Mesodermal cell (in vitro differentiated cells): ENCODE data around the gene FAM222B.
"Not testable (repeated sequence)": the region's sequence is repeated elsewhere in the genome, so short reads cannot be mapped to it uniquely, and the experiment has no call there.

Experiments
- H3K27ac ChIP-seq: 2 replicates; pipeline ENCODE4 v1.7.0; 2013; ENCODE audit warnings: mild to moderate bottlenecking, low read depth, low read length, moderate library complexity; ENCODE audit not compliant: severe bottlenecking
- H3K36me3 ChIP-seq: 2 replicates; pipeline ENCODE4 v1.7.1; 2013; ENCODE audit warnings: mild to moderate bottlenecking, low read length, moderate library complexity; ENCODE audit not compliant: control insufficient read depth, insufficient read depth
- H3K4me1 ChIP-seq: one replicate; pipeline ENCODE4 v1.7.1; 2013; ENCODE audit warnings: mild to moderate bottlenecking, low read length; ENCODE audit not compliant: insufficient read depth, control insufficient read depth, poor library complexity, severe bottlenecking
- H3K4me3 ChIP-seq: 2 replicates; pipeline ENCODE4 v1.7.0; 2013; ENCODE audit warnings: low read length, control low read depth, mild to moderate bottlenecking; ENCODE audit not compliant: insufficient read depth, poor library complexity, severe bottlenecking; ENCODE audit errors: extremely low read depth
- H3K9me3 ChIP-seq: 2 replicates; pipeline ENCODE4 v1.7.1; 2013; ENCODE audit warnings: mild to moderate bottlenecking, low read length, moderate library complexity; ENCODE audit not compliant: control insufficient read depth
- WGBS, 2 experiments: methylation state at CpG; one replicate each; pipeline ENCODE4 v1.1.5; 2013; ENCODE audit warnings: missing lambda C conversion rate in 2 of 2; ENCODE audit not compliant: insufficient coverage in 2 of 2; 5-methylcytosine and 5-hydroxymethylcytosine counted together

Gene FAM222B

GRCh38 chr17:28857905-28858800, 15.6 kb upstream of the FAM222B start:
- Histone ChIP-seq H3K36me3 (peaks cover 44% of the 10 kb centered on the region), H3K27ac (no peak overlapping the region), H3K9me3 (no peaks in the 10 kb centered on the region), H3K4me1 (peaks cover 12% of the 10 kb centered on the region), H3K4me3 (no peak overlapping the region)
- WGBS, 2 experiments = 94 to 96% methylated on average over 2 of the region's 3 CpGs

GRCh38 chr17:28856028-28856574, 13.5 kb upstream of the FAM222B start:
- no peak overlapping the region for H3K4me3 ChIP-seq

GRCh38 chr17:28855336-28855679, 12.7 kb upstream of the FAM222B start:
- Histone ChIP-seq H3K27ac (peak overlapping the region; percentile 43), H3K36me3 (peaks cover 39% of the 10 kb centered on the region), H3K4me3 (peak overlapping the region; percentile 83), H3K9me3 (no peaks in the 10 kb centered on the region), H3K4me1 (peaks cover 8% of the 10 kb centered on the region)
- 15 to 19% methylated on average over 4 of the region's 5 CpGs for WGBS, 2 experiments

More at GRCh38 chr17:28856028-28856574, 13.5 kb upstream of the FAM222B start:
- WGBS, 2 experiments = 96 to 100% methylated on average over 4 to 5 of the region's 5 CpGs
- H3K36me3 ChIP-seq = peaks cover 44% of the 10 kb centered on the region
- no peaks in the 10 kb centered on the region for H3K9me3 ChIP-seq
- no peak overlapping the region for H3K27ac ChIP-seq
- H3K4me1 ChIP-seq = peaks cover 8% of the 10 kb centered on the region

- H3K36me3 ChIP-seq = peaks cover 35% of the 10 kb centered on the region
- H3K4me3 ChIP-seq = peak within 1 kb of the TSS; percentile 83
- no peaks in the 10 kb centered on the region for H3K9me3 ChIP-seq
- WGBS, 2 experiments = 2% methylated on average over 28 to 35 of the region's 42 CpGs
- peaks cover 8% of the 10 kb centered on the region for H3K4me1 ChIP-seq
- peak within 1 kb of the TSS; percentile 43 for H3K27ac ChIP-seq
Measured at GRCh38 chr17:28854457-28855335, 12.1 kb upstream of the FAM222B start, which contains the start of gene ERAL1. TSS of gene ERAL1 (plus strand) at chr17:28855016. CDS start at chr17:28855035, 19 bp downstream.

GRCh38 chr17:28853295-28853694, 10.7 kb upstream of the FAM222B start:
- no peak overlapping the region for H3K4me3 ChIP-seq
- peaks cover 24% of the 10 kb centered on the region for H3K36me3 ChIP-seq
- no peak overlapping the region for H3K27ac ChIP-seq
- peaks cover 8% of the 10 kb centered on the region for H3K4me1 ChIP-seq
- H3K9me3 ChIP-seq = no peaks in the 10 kb centered on the region
- 83 to 92% methylated on average over 1 to 2 of the region's 2 CpGs for WGBS, 2 experiments

- H3K9me3 ChIP-seq = no peaks in the 10 kb centered on the region
- 83 to 87% methylated on average over 1 to 2 of the region's 5 CpGs for WGBS, 2 experiments
Measured at GRCh38 chr17:28849281-28849680, 6.7 kb upstream of the FAM222B start.

GRCh38 chr17:28848667-28849066, 6.1 kb upstream of the FAM222B start:
- not testable (repeated sequence) for H3K4me3 ChIP-seq, H3K4me1 ChIP-seq, H3K36me3 ChIP-seq, H3K27ac ChIP-seq, H3K9me3 ChIP-seq
- WGBS, 2 experiments = 83 to 89% methylated on average over 11 to 13 of the region's 15 CpGs

More at GRCh38 chr17:28849281-28849680, 6.7 kb upstream of the FAM222B start:
- H3K36me3 ChIP-seq = no peaks in the 10 kb centered on the region
- no peak overlapping the region for H3K27ac ChIP-seq
- H3K4me3 ChIP-seq = no peak overlapping the region
- peaks cover 1% of the 10 kb centered on the region for H3K4me1 ChIP-seq

GRCh38 chr17:28846699-28847098, 4.1 kb upstream of the FAM222B start:
- H3K4me1 ChIP-seq, H3K9me3 ChIP-seq, H3K27ac ChIP-seq, H3K36me3 ChIP-seq, H3K4me3 ChIP-seq: not testable (repeated sequence)
- 95 to 98% methylated on average over 6 to 8 of the region's 9 CpGs for WGBS, 2 experiments

- WGBS, 2 experiments = 98 to 99% methylated on average over 6 to 9 of the region's 10 CpGs
- Histone ChIP-seq H3K4me3 (no peak overlapping the region), H3K9me3 (no peaks in the 10 kb centered on the region), H3K27ac (no peak overlapping the region), H3K36me3 (no peaks in the 10 kb centered on the region), H3K4me1 (no peaks in the 10 kb centered on the region)
Measured at GRCh38 chr17:28846231-28846630, 3.6 kb upstream of the FAM222B start.

- H3K9me3 ChIP-seq = no peaks in the 10 kb centered on the region
- H3K36me3 ChIP-seq = no peaks in the 10 kb centered on the region
- WGBS, 2 experiments = 93 to 97% methylated on average over 6 of the region's 6 CpGs
- H3K4me1 ChIP-seq = peaks cover 3% of the 10 kb centered on the region
- no peak overlapping the region for H3K27ac ChIP-seq
- no peak overlapping the region for H3K4me3 ChIP-seq
Measured at GRCh38 chr17:28843816-28844148, 1.2 kb upstream of the FAM222B start.
